Measurements from ENCODE around the gene GARIN5B.

GRCh38 chr19:55304980-55305379, 58.1 kb downstream of the GARIN5B start:
- TF ChIP-seq CTCF (conservative IDR thresholded peaks at IDR 0.05; ENCODE audit: low read depth, low read length) (no peak), EZH2 (IDR thresholded peaks at IDR 0.05; ENCODE audit: borderline replicate concordance, low read depth, low read length, poor library complexity, severe bottlenecking) (no peak)
